ENCODE results near the gene MORN3.

The MORN3 gene

GRCh38 chr12:121649322-121649721, 20.1 kb downstream of the MORN3 start:
- DNase-seq (ENCODE audit: low read depth) = peak; percentile 90
- TF ChIP-seq CTCF (IDR thresholded peaks at IDR 0.05; ENCODE audit: low read depth, low read length) (no peak), MYC (IDR thresholded peaks at IDR 0.05; ENCODE audit: low read depth, low read length) (no peak), MAX (IDR thresholded peaks at IDR 0.05; ENCODE audit: low read depth, low read length) (no peak), POLR2A (IDR thresholded peaks at IDR 0.05; ENCODE audit: extremely low read depth, insufficient read length) (no peak)
- H3K4me3 ChIP-seq (ENCODE audit: low read depth, low read length) = no peak overlapping the region

GRCh38 chr12:121648458-121649028, 20.9 kb downstream of the MORN3 start:
- no peak for DNase-seq (ENCODE audit: low read depth)
- H3K4me3 ChIP-seq (ENCODE audit: low read depth, low read length) = no peak overlapping the region
- TF ChIP-seq MAX (IDR thresholded peaks at IDR 0.05; ENCODE audit: low read depth, low read length) (no peak), CTCF (IDR thresholded peaks at IDR 0.05; ENCODE audit: low read depth, low read length) (no peak), POLR2A (IDR thresholded peaks at IDR 0.05; ENCODE audit: extremely low read depth, insufficient read length) (no peak), MYC (IDR thresholded peaks at IDR 0.05; ENCODE audit: low read depth, low read length) (no peak)

- H3K4me3 ChIP-seq (ENCODE audit: low read depth, low read length) = no peak overlapping the region
- TF ChIP-seq MYC (IDR thresholded peaks at IDR 0.05; ENCODE audit: low read depth, low read length) (no peak), POLR2A (IDR thresholded peaks at IDR 0.05; ENCODE audit: extremely low read depth, insufficient read length) (no peak), MAX (IDR thresholded peaks at IDR 0.05; ENCODE audit: low read depth, low read length) (no peak), CTCF (IDR thresholded peaks at IDR 0.05; ENCODE audit: low read depth, low read length) (no peak)
- DNase-seq (ENCODE audit: low read depth) = no peak
Observed at GRCh38 chr12:121641343-121641630, 28.2 kb downstream of the MORN3 start.

GRCh38 chr12:121638298-121639202, 30.9 kb downstream of the MORN3 start:
- DNase-seq (ENCODE audit: low read depth) = no peak

More at GRCh38 chr12:121638298-121639202, 30.9 kb downstream of the MORN3 start:
- no peak for TF ChIP-seq MYC (IDR thresholded peaks at IDR 0.05; ENCODE audit: low read depth, low read length)
- TF ChIP-seq CTCF (IDR thresholded peaks at IDR 0.05; ENCODE audit: low read depth, low read length) = no peak
- TF ChIP-seq POLR2A (IDR thresholded peaks at IDR 0.05; ENCODE audit: extremely low read depth, insufficient read length) = no peak
- no peak for TF ChIP-seq MAX (IDR thresholded peaks at IDR 0.05; ENCODE audit: low read depth, low read length)
- no peak overlapping the region for H3K4me3 ChIP-seq (ENCODE audit: low read depth, low read length)

All from NB4 (cell line).